ENCODE measurements around the gene C4orf17.

The C4orf17 gene

GRCh38 chr4:99536848-99537247, 26.0 kb downstream of the C4orf17 start:
- H3K4me3 ChIP-seq (ENCODE audit: low read depth, low read length): no peak overlapping the region

DNA sequence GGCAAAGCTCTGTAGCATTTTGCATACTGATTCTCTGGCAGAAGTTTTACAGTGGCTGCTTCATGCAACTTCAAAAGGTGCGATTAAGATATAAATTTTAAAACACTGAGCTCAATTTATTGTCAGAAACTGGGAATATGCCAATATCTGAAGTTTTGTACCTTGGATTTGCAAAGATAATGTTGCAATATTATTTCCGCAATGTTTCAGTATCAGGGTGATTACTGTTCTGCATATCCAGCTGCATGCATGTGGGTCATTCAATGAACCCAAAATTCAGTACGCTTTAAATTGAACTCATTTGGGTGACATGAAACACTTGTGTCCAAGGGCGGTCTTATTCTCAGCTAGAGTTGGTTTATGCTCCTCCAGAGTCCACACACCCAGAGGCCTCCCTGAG, 26.9 kb downstream of the C4orf17 start:
- H3K4me3 ChIP-seq (ENCODE audit: low read depth, low read length): no peak overlapping the region

DNA sequence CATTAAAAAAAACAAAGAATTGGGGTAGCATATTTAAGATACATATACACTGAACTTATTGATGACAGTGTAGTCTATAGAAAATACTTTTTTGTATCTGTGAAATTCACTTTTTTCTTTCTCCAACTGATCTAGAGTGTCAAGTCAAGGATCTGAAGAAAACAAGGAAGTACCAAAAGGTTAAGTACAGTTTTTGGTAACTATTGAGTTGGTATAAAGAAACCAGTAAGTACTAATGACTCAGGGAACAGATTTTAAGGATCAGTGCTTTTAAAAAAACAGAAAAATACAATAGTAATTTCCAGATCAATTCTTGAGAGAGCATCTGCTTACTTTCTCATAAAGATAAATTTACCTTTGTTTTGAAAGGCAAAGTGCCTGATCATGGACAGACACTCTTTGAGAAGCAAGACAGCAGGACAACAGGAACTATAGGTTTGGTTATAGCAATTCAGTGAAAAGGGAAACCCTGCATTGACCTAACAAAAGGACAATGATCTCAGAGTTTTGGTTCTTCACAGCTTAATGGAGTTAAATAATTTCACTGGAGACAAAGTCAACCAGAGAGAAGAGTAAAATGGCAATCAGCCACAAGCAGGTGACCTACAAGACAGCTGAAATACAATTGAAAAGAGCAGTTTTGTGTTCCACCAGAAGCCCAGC, 29.6 kb downstream of the C4orf17 start:
- no peak overlapping the region for H3K4me3 ChIP-seq (ENCODE audit: low read depth, low read length)

DNA sequence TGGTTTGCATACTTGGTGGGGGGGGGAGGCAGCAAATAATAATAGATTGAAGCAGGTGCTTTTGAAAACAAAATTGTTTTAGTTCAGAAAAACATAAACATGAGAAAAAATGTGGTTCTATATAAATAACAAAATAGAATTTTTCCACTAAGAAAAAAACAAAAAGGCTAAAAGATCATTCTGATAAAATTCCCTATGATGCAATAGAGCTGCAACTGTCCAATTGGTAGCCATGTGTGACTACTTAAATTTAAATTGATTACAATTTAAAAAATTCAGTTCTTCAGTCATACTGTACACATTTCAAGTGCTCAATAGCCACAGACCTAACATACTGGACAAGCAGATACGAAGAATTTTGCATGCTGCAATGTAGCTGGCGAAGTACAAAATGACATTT, 42.1 kb downstream of the C4orf17 start:
- no peak overlapping the region for H3K4me3 ChIP-seq (ENCODE audit: low read depth, low read length)

DNA sequence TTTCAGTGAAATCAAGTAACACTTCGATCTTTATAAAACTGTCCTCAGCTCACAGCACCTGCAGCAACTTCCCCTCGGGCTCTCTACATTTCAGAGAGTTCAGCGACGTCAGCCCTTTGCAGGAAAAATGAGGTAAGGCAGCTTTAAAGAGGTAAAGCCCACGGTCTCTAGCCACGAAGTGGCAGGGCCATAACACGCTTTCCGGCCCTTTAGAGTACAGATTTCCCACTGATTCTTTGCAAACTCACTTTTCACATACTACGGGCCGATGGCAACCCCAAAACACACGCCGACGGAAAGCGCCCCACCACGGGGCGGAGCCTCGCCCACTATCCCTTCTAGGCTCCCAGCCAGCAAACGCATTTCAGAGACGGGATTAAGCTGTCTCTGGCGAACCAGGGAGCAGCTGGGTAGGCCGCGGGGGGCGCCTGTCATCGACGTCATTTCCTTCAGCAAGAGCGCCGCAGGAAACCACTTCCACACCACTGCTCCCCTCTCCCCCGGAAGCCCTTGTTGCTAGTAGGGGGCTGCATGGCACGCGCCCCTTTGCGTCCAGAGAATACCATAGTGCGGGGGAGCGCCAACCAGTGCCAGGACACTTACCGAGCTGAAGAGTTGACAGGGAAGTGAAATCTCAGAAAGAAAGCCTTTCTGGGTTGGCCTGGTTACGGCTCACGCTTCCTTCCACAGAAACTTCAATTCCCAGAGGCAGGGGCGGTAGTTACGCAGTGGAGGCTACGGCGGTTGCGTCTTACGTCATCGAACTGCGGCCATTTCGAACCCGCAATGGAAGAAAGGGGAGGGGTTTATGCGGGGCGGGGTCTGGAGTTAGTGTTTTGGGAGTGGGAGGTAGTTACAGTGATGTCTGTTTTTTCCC, 52.7 kb downstream of the C4orf17 start, which contains the start of gene TRMT10A:
Gene TRMT10A (minus strand): TSS at position 730 of the 877 bp plus-strand sequence. CDS start 4,701 bp downstream, outside the sequence.
- peak within 1 kb of the TSS; percentile 82 for H3K4me3 ChIP-seq (ENCODE audit: low read depth, low read length)

DNA sequence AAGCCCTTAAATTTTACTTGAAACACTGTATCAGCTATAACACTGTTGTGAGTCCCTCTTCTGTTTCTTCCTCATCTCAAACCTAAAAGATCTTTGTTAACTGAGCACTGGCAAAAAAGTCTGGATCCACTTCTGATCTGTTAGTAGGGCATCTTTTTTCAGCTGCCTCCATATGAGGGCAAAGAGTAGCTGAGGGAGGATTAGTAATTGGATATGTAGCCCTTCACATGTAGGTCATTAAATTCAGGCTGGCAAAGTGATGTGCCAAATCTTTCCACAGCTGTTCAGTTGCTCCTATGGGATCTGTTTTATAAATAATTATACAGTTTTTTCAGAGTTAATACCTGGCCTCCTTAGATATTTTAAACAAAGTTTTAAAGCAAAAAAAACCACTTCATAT, 54.1 kb downstream of the C4orf17 start:
- no peak overlapping the region for H3K4me3 ChIP-seq (ENCODE audit: low read depth, low read length)

DNA sequence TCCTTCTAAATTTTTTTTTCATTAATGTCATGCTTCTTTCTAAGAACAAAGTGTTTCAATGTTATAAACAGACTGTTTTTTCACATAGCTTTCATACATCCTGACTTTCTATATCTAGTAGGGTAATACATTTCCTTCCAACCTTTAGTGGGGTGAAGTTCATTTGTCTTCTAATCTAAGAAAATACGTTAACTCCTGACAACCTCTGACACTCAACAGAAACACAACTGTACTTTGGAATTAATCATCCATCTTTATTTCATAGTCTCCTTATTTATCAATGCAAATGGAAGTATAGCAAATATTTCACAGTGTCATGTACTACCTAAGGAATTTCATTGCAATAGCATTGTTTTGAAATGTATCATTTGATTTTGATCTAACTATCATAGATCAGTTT, 61.1 kb downstream of the C4orf17 start:
- H3K4me3 ChIP-seq (ENCODE audit: low read depth, low read length): no peak overlapping the region

DNA sequence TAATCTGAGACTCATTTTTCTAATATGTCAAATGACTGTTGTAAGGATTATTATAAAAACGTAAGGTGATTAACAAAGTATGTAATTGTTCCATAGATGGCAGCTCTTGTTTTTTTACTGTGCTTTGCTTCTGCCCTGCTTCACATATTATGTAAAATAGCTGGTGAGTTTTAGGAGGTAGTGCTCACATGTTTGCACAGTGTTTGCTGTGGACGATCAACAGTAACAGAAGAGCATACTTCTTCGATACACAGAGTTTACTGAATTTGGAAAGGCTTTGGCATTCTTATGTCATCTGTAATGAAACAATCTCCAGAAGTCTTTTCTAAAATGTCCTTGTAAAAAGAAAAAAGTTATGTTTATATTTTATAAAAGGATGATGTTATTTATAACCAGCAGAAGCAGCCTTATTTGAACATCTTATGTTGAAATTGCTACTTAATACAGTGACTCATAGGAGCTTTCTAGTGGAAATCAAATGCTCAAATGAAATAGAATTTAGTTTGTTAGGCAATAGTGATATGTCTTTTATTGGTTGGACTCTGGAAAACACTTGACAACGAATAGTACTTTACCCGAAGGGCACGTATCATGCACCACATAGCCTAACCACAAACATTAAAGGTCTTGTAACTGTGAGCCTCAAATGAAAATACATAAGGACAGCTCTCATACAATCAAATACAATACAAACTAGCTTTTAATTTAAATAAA, 61.9 kb downstream of the C4orf17 start:
- H3K4me3 ChIP-seq (ENCODE audit: low read depth, low read length): no peak overlapping the region

DNA sequence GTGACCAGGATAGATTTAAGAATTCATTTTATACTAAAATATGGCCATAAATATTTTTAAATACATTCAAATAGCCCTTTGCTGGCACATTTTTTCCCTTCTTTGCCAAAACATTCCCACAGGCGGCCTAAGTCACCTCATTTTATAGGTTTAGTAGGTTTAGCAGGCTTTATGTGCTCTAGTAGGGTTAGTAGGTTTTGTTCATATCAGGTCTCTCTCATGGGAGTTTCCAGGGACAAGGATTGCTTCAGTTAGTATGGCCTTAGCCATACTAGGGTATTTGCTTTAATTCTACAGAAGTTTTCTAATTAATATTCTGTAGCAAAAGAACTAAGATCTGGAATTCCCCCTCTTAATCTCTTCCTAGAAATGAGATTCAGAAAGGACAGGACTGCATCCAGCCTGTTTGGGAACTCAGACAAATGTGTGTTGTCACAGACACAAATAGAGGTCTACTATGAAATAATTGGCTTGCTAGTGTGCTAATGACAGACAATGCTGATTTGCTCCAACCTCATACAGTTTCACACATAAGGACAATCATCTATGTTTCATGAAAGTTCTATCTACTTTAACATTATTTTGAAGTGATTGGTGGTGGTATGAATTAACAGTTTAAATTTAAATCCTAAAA, 63.0 kb downstream of the C4orf17 start:
- H3K4me3 ChIP-seq (ENCODE audit: low read depth, low read length): no peak overlapping the region

DNA sequence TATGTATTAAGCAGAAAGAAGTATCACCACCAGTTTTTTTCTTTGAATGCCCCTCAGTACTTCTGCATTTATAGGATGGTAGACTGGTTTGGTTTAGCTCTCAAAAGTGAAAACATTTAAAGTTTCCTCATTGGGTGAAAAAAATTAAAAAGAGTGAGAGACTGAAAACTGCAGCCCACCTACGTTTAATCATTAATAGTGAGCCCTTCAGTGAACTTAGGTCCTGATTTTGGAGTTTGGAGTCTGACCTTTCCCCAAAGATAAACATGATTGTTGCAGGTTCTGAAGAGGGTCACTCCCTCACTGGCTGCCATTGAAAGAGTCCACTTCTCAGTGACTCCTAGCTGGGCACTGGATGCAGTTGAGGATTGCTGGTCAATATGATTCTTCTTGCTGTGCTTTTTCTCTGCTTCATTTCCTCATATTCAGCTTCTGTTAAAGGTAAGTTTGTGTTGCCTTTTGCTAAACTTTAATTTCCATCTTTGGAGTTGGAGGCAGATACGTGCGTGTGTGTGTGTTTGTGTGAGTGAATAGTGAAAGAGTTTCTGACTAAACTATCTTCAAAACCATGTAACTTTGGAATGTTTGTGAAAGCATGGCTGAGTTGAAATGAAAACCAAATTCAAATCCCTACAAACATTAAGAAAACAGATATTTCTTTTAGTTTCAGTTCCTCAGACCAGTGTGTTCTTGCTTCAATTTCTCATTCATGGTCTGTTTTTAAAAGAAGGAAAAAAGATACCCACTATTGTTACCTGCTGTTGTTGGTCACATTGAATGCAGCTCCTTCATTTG, 63.9 kb downstream of the C4orf17 start, which contains the start of gene MTTP:
Gene MTTP (plus strand): TSS at position 295 of the 795 bp plus-strand sequence. CDS start 86 bp downstream, at position 381.
- no peak within 1 kb of the TSS for H3K4me3 ChIP-seq (ENCODE audit: low read depth, low read length)

- no peak overlapping the region for H3K4me3 ChIP-seq (ENCODE audit: low read depth, low read length)
Measured at GRCh38 chr4:99578714-99579113, 67.9 kb downstream of the C4orf17 start.

GRCh38 chr4:99585516-99585915, 74.7 kb downstream of the C4orf17 start:
- no peak overlapping the region for H3K4me3 ChIP-seq (ENCODE audit: low read depth, low read length)

GRCh38 chr4:99586322-99586721, 75.5 kb downstream of the C4orf17 start:
- H3K4me3 ChIP-seq (ENCODE audit: low read depth, low read length): no peak overlapping the region

GRCh38 chr4:99586797-99587196, 76.0 kb downstream of the C4orf17 start:
- no peak overlapping the region for H3K4me3 ChIP-seq (ENCODE audit: low read depth, low read length)

GRCh38 chr4:99587309-99587708, 76.5 kb downstream of the C4orf17 start:
- no peak overlapping the region for H3K4me3 ChIP-seq (ENCODE audit: low read depth, low read length)

GRCh38 chr4:99587803-99588202, 77.0 kb downstream of the C4orf17 start:
- H3K4me3 ChIP-seq (ENCODE audit: low read depth, low read length): no peak overlapping the region

DNA sequence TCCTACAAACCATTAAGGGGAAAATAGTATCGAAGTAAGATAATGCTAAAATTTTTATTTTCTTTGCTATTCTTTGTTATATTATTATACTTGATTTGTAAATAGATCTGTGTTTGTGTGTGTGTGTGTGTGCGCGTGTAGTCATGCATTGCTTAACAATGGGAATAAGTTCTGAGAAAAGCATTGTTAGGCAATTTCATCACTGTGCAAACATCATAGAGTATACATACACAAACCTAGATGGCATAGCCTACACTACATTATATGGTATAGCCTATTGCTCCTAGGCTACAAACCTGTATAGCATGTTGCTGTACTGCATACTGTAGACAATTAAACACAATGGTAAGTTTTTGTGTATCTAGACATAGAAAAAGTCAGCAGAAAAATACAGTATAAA, 80.9 kb downstream of the C4orf17 start:
- H3K4me3 ChIP-seq (ENCODE audit: low read depth, low read length): no peak overlapping the region
